HFFc6 (cell line): ENCODE measurements around the gene ABHD12. TPM values are rescaled to one million over a fixed set of nuclear protein-coding genes. Genes with fewer than 3 reads are reported as not detected.

Source experiments
- DNase-seq: peaks from one replicate; pipeline ENCODE4 v3.0.0-alpha.2; 2018
- H3K27ac Mint-ChIP-seq: 2 replicates; pipeline ENCODE4 v1.8.0; 2020; ENCODE audit warnings: mild to moderate bottlenecking, mixed read lengths
- H3K27me3 Mint-ChIP-seq: 2 replicates; pipeline ENCODE4 v1.8.0; 2021; ENCODE audit warnings: mild to moderate bottlenecking, moderate library complexity, mixed read lengths; ENCODE audit not compliant: insufficient read depth
- H3K36me3 Mint-ChIP-seq: 2 replicates; pipeline ENCODE4 v1.8.0; 2021; ENCODE audit warnings: low read depth, mixed read lengths
- H3K4me1 Mint-ChIP-seq: 2 replicates; pipeline ENCODE4 v1.8.0; 2020; ENCODE audit warnings: low read depth, mixed read lengths
- H3K4me3 Mint-ChIP-seq: 2 replicates; pipeline ENCODE4 v1.8.0; 2020; ENCODE audit warnings: mild to moderate bottlenecking, moderate library complexity, mixed read lengths
- H3K9me3 Mint-ChIP-seq: 2 replicates; pipeline ENCODE4 v1.8.0; 2020; ENCODE audit warnings: mild to moderate bottlenecking, mixed read lengths
- CTCF ChIP-seq: fragments of 200-600 bp; sonication (generic); IDR thresholded peaks from 2 replicates; pipeline ENCODE4 v1.5.0; 2021; ENCODE audit warnings: antibody characterized with exemption, mild to moderate bottlenecking
- total RNA-seq, 6 experiments: library from RNA; stranded (reverse); fragmentation: NEBNext Ultra II Directional; extraction: Animal tissue kit (Norgen Biotek cat#: 25700); gene quantifications; 2 replicates in 1 of 6; 3 replicates in 5 of 6; pipeline ENCODE4 v1.2.3, GENCODE V29; 2021

ABHD12 gene
- total RNA-seq, 6 experiments from 2014 or later, result 87.0 to 103 (median 98.9) TPM

GRCh38 chr20:25380945-25381614 lies 9.6 kb downstream of the ABHD12 start:
- Mint-ChIP-seq H3K9me3 (no peaks in the 10 kb centered on the region), H3K4me1 (peaks cover 38% of the 10 kb centered on the region), H3K4me3 (no peak overlapping the region), H3K27me3 (no peaks in the 10 kb centered on the region; the same call in 1 of the 2 replicates), H3K36me3 (peaks cover 40% of the 10 kb centered on the region), H3K27ac (no peak overlapping the region)
- DNase-seq, result no peak
- TF ChIP-seq CTCF, result no peak

GRCh38 chr20:25378884-25379733 lies 11.5 kb downstream of the ABHD12 start:
- Mint-ChIP-seq H3K4me3 (no peak overlapping the region), H3K36me3 (peaks cover 56% of the 10 kb centered on the region), H3K27ac (no peak overlapping the region), H3K9me3 (peaks cover 5% of the 10 kb centered on the region; the same call in 1 of the 2 replicates), H3K27me3 (no peaks in the 10 kb centered on the region; the same call in 1 of the 2 replicates), H3K4me1 (peaks cover 45% of the 10 kb centered on the region)
- no peak for DNase-seq
- no peak for TF ChIP-seq CTCF

GRCh38 chr20:25378189-25378883 lies 12.3 kb downstream of the ABHD12 start:
- DNase-seq, result no peak
- H3K9me3 Mint-ChIP-seq, result peaks cover 8% of the 10 kb centered on the region; the same call in 1 of the 2 replicates
- H3K27ac Mint-ChIP-seq, result no peak overlapping the region
- peaks cover 52% of the 10 kb centered on the region for H3K4me1 Mint-ChIP-seq
- H3K36me3 Mint-ChIP-seq, result peaks cover 63% of the 10 kb centered on the region
- no peak for TF ChIP-seq CTCF
- no peak overlapping the region for H3K4me3 Mint-ChIP-seq
- no peaks in the 10 kb centered on the region; the same call in 1 of the 2 replicates for H3K27me3 Mint-ChIP-seq

- Mint-ChIP-seq H3K27ac (no peak overlapping the region), H3K27me3 (no peaks in the 10 kb centered on the region; the same call in 1 of the 2 replicates), H3K4me1 (peaks cover 52% of the 10 kb centered on the region), H3K9me3 (peaks cover 20% of the 10 kb centered on the region), H3K36me3 (peaks cover 66% of the 10 kb centered on the region), H3K4me3 (no peak overlapping the region)
- TF ChIP-seq CTCF, result no peak
- DNase-seq, result no peak
Observed at GRCh38 chr20:25376886-25377285, 13.7 kb downstream of the ABHD12 start.

- Mint-ChIP-seq H3K9me3 (peaks cover 27% of the 10 kb centered on the region), H3K27ac (no peak overlapping the region), H3K4me3 (no peak overlapping the region), H3K36me3 (peaks cover 69% of the 10 kb centered on the region), H3K27me3 (no peaks in the 10 kb centered on the region; the same call in 1 of the 2 replicates), H3K4me1 (peaks cover 55% of the 10 kb centered on the region)
- no peak for DNase-seq
- no peak for TF ChIP-seq CTCF
Observed at GRCh38 chr20:25376236-25376635, 14.4 kb downstream of the ABHD12 start.
